GM10266 (cell line): Measurements from ENCODE around the gene PRR16.

Experiments used
- DNase-seq: peaks from one replicate; pipeline ENCODE4 v3.0.0; 2012; ENCODE audit errors: extremely low spot score
- TF ChIP-seq, protein P1 (sequence below): IDR thresholded peaks from 2 replicates; pipeline ENCODE4 v1.5.1; 2012; ENCODE audit warnings: mild to moderate bottlenecking, low read depth; ENCODE audit not compliant: control insufficient read depth, insufficient read depth; ENCODE audit errors: missing control alignments

PRR16 gene

DNA sequence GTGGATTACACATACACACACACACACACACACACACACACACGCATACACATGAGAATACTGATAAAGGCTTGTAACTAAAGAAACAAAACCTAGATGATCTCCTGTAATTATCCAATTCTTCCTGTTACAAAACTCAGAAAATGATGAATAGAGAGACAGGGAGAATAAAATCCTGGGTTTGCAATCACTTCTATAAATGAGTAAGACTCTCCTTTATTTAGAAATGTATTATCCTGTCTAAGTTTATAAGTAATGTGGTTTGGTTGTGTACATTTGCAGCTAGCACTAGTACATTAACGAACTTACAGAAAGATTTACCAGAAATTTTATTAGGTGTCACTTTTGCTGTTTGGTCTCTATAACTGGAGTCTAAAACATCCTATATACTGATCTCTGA, 2.8 kb upstream of the PRR16 start:
- DNase-seq, result no peak
- TF ChIP-seq, protein P1, sequence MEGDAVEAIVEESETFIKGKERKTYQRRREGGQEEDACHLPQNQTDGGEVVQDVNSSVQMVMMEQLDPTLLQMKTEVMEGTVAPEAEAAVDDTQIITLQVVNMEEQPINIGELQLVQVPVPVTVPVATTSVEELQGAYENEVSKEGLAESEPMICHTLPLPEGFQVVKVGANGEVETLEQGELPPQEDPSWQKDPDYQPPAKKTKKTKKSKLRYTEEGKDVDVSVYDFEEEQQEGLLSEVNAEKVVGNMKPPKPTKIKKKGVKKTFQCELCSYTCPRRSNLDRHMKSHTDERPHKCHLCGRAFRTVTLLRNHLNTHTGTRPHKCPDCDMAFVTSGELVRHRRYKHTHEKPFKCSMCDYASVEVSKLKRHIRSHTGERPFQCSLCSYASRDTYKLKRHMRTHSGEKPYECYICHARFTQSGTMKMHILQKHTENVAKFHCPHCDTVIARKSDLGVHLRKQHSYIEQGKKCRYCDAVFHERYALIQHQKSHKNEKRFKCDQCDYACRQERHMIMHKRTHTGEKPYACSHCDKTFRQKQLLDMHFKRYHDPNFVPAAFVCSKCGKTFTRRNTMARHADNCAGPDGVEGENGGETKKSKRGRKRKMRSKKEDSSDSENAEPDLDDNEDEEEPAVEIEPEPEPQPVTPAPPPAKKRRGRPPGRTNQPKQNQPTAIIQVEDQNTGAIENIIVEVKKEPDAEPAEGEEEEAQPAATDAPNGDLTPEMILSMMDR, result no peak

DNA sequence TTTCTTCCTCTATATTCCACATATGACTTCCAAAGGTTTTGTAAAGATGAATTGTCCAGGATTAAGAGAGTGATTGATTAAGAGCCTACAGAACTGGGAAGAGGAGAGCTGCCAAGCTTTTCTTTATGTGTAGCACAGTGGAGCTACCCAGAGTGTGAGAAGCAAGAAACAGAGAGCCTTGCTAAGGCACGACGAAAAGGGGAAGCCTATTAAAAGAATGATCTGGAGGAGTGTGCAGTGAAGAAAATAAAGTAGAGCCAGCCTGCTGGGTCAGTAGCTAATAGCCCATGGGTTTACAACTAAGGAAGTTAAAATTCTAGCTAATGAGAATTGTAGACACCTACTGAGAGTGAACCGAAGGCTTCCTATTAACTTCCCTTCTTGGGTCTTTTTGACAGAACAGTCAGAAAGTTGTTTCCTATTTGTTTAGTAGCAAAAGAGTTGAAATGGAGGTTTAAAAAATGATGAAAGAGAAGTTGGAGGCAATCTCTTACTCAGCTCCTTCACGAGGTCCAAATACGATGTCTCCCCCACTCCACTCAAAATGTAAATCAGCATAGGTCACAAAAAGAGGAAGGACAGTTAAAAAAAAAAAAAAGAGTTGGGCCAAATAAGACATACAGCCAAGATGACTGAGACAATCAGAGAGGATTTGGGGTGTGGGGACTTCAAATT, 957 bp upstream of the PRR16 start:
- no peak for DNase-seq
- TF ChIP-seq, protein P1, result no peak

DNA sequence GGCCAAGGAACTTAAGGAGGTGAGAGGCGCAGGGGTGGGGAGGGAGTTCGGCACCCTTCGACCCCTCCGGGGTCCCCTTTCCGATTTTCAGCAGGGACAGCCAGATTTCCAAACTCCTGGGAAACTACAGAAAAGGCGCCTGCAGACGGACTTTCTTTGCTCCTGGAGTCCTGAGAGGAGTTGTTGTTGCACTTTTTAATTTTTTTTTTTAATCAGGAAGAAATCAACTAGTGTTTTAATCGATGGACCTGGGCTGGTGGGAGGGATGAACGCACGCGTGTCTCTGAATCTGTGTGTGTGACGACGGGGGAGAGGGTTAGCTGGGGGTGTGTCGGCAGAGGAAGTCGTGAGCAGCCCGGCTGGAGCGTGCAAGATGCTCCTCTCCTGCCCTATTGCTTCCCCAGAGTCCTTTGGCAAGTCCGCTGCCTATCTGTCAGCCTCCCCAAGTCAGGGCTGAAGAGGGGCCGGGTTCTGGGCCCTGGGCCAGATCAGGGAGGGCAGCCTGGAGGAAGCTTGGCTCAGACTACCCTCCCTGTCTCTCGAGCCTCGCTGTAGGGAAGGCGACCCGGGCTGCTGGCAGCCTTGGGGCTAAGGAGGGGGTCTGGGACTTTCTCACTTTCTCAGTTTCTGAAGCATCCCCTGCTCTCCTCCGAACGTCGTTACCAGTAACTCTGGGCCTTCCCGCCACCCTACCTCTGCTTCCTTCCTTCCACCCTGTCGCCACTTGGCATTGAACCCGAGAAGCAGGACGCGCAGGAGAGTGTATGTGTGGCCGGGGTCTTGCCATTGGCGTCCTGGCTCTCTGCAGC, 731 bp downstream of the PRR16 start:
- peak; percentile 45 for DNase-seq

DNA sequence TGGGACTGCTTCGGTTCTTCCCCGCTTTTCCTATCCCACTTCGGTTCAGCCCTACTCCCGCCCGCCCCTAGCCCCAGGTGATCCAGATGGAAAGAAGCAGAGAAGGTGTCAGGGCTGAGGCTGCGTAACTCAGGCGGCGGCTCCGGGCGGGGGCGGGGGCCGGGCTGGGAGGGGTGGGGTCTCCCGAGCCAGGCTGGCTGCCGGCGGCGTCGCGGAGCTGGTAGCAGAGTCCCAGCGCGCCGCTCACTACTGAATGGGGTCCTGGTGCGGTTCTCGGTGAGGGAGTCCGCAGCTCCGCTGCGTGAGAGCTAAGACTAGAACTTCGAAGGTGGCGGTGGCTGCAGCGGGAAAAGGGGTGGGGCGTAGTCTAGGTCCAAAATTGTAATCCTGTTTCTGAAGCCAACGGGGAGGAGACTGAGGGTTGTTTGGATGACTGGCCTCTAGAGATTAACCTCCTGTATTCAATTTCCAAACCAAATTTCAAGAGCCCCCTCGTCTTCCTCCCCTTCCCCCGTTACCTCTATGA, 1.4 kb downstream of the PRR16 start:
- TF ChIP-seq, protein P1, result no peak

More for the DNA sequence above, 731 bp downstream of the PRR16 start:
- TF ChIP-seq, protein P1, result no peak

DNA sequence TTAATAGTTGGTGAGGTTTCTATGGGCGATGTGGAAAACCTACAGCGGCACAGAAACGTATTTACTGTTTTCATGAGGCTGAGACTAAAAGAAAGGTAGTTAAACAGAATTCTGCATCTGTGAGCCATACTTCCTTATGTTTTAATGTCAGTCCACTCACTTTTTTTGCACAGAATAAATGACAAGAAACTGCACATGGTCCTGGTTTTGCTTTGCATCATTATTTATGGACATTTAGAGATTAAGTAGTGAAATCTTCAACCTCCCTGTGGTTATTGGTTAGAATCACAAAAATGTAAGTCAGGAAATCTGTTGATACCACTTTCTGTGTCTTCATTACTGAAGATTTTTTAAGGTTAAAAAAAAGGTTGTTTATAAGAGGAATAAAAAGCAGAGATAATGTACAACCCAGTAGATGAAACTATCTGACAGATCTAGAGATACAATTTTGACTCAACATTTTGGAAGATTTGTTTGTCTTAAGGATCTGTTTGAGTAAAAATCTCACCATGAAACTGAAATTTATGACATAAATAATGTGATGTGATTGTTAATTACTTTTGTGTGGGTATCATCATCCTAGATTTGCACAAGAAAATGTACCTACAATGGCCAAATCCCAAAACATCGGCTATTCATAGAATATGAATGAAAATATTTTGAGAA, 2.4 kb downstream of the PRR16 start:
- DNase-seq, result no peak
- TF ChIP-seq, protein P1, result no peak

More for the DNA sequence above, 1.4 kb downstream of the PRR16 start:
- no peak for DNase-seq

DNA sequence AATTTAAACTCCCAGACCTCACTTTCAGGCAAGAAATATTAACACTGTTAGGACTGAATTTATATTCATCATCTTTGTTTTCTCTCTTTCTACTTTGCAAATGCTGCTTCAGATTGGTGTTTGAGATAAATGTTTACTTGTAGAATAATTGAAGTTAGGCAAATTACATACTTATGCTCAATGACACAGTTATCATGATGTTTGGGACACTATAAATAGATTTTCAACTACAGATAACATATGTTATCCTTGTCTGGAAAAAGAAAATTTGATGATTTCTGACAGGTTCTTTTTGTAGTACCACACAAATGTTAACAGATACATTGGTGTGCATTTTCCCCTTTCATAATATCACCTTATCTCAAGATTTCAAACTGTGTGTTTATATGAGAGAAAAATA, 7.9 kb downstream of the PRR16 start:
- TF ChIP-seq, protein P1, result no peak
- no peak for DNase-seq
